ENCODE data around the gene WWOX. TPM values are rescaled to one million over a fixed set of nuclear protein-coding genes. Genes with fewer than 3 reads are reported as not detected.

The WWOX gene
- total and polyA plus RNA-seq, 2 of the 13 experiments (the other 11 are each of a cell fraction or from before 2014, with no cell fraction given) = 9.1 to 37.4 TPM

- TF ChIP-seq EED (CRISPR knock-in tag; IDR thresholded peaks at IDR 0.05) = no peak
- no peak for TF ChIP-seq MED13 (CRISPR knock-in tag; IDR thresholded peaks at IDR 0.05)
- no peak for TF ChIP-seq NFIB (CRISPR knock-in tag; IDR thresholded peaks at IDR 0.05; ENCODE audit: borderline replicate concordance)
- no peak for TF ChIP-seq ZNF646 (CRISPR knock-in tag; IDR thresholded peaks at IDR 0.05)
- TF ChIP-seq GATAD2A (CRISPR knock-in tag; IDR thresholded peaks at IDR 0.05) = no peak
- peak; percentile 97 for TF ChIP-seq NFYC (CRISPR knock-in tag; IDR thresholded peaks at IDR 0.05)
- no peak for TF ChIP-seq PHB2 (IDR thresholded peaks at IDR 0.05; ENCODE audit: partially characterized antibody)
- no peak for TF ChIP-seq SIN3B (IDR thresholded peaks at IDR 0.05; ENCODE audit: low read length)
- TF ChIP-seq ZNF775 (CRISPR knock-in tag; IDR thresholded peaks at IDR 0.05; ENCODE audit: borderline replicate concordance) = no peak
- TF ChIP-seq, protein P1, sequence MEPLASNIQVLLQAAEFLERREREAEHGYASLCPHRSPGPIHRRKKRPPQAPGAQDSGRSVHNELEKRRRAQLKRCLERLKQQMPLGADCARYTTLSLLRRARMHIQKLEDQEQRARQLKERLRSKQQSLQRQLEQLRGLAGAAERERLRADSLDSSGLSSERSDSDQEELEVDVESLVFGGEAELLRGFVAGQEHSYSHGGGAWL (CRISPR knock-in tag; IDR thresholded peaks at IDR 0.05) = no peak
- TF ChIP-seq, protein P2, sequence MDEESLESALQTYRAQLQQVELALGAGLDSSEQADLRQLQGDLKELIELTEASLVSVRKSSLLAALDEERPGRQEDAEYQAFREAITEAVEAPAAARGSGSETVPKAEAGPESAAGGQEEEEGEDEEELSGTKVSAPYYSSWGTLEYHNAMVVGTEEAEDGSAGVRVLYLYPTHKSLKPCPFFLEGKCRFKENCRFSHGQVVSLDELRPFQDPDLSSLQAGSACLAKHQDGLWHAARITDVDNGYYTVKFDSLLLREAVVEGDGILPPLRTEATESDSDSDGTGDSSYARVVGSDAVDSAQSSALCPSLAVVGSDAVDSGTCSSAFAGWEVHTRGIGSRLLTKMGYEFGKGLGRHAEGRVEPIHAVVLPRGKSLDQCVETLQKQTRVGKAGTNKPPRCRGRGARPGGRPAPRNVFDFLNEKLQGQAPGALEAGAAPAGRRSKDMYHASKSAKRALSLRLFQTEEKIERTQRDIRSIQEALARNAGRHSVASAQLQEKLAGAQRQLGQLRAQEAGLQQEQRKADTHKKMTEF (CRISPR knock-in tag; IDR thresholded peaks at IDR 0.05) = no peak
- peak; percentile 42; the same call in 1 of the 2 replicates for TF ChIP-seq FOXK1 (CRISPR knock-in tag; IDR thresholded peaks at IDR 0.05; ENCODE audit: borderline replicate concordance, low read depth)
- no peak for TF ChIP-seq ZNF839 (CRISPR knock-in tag; IDR thresholded peaks at IDR 0.05; ENCODE audit: borderline replicate concordance)
- TF ChIP-seq ATF4 (CRISPR knock-in tag; IDR thresholded peaks at IDR 0.05) = no peak
- no peak for TF ChIP-seq TRIM24 (CRISPR knock-in tag; IDR thresholded peaks at IDR 0.05)
- TF ChIP-seq ZNF3 (CRISPR knock-in tag; IDR thresholded peaks at IDR 0.05) = no peak
- TF ChIP-seq ZNF614 (CRISPR knock-in tag; IDR thresholded peaks at IDR 0.05; ENCODE audit: borderline replicate concordance) = no peak
- TF ChIP-seq KDM6A (CRISPR knock-in tag; IDR thresholded peaks at IDR 0.05; ENCODE audit: low read depth) = no peak
- TF ChIP-seq, protein P3, sequence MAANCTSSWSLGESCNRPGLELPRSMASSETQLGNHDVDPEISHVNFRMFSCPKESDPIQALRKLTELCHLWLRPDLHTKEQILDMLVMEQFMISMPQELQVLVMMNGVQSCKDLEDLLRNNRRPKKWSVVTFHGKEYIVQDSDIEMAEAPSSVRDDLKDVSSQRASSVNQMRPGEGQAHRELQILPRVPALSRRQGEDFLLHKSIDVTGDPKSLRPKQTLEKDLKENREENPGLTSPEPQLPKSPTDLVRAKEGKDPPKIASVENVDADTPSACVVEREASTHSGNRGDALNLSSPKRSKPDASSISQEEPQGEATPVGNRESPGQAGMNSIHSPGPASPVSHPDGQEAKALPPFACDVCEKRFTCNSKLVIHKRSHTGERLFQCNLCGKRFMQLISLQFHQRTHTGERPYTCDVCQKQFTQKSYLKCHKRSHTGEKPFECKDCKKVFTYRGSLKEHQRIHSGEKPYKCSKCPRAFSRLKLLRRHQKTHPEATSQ (CRISPR knock-in tag; IDR thresholded peaks at IDR 0.05; ENCODE audit: borderline replicate concordance) = no peak
- no peak for TF ChIP-seq HOXA7 (CRISPR knock-in tag; IDR thresholded peaks at IDR 0.05)
- TF ChIP-seq KLF12 (CRISPR knock-in tag; IDR thresholded peaks at IDR 0.05; ENCODE audit: borderline replicate concordance) = no peak
Measured at GRCh38 chr16:78796221-78796866, 696.9 kb downstream of the WWOX start (continued).
